ENCODE measurements around the gene JAK2. TPM values are rescaled to one million over a fixed set of nuclear protein-coding genes. Genes with fewer than 3 reads are reported as not detected.

The JAK2 gene
- total RNA-seq = 1 to 10 TPM; 8.3 to 8.7 TPM

GRCh38 chr9:4984621-4985385 lies at the start of gene JAK2:
JAK2 (plus strand) TSS chr9:4985272; CDS start chr9:5021988, 36,716 bp downstream.

Other genes with a start within 250 kb of the JAK2 start
- 10 to 100 TPM; 24.3 to 41.3 TPM for gene AK3, start 244.1 kb upstream of the JAK2 start, total RNA-seq
- 10 to 100 TPM in 1 of 2 donors, 1 to 10 TPM in 1; 8.3 to 11.7 TPM for gene RCL1, start 192.3 kb upstream of the JAK2 start, total RNA-seq
- gene INSL6, start 200.4 kb downstream of the JAK2 start, total RNA-seq = not detected
- gene INSL4, start 246.1 kb downstream of the JAK2 start, total RNA-seq = under 1 TPM in 1 of 2 donors, not detected in 1; 0.34 TPM